ENCODE results near the gene KRT13. TPM values are rescaled to one million over a fixed set of nuclear protein-coding genes. Genes with fewer than 3 reads are reported as not detected.

KRT13 gene
- polyA plus RNA-seq, 1 donor, result 0.25 TPM

DNA sequence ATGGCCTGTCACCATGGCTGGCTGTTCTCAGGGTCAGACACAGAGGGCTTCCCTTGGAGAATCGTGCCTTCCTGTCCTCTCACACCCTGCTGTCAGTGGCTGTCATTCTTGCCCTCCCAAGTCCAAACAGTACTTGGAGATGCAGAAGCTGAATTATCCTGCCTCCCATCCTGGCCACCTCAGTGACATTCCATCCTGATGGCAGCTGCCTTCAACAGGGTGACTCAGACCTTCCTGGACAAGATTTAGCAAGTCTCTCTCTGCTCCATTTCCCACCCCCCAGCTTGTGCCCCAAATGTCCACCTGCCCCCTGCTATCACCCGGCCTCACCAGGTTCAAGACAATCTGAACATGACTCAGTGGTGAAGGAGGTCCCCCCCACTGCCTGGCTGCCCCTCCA, 10.9 kb downstream of the KRT13 start:
- DNase-seq, result no peak

DNA sequence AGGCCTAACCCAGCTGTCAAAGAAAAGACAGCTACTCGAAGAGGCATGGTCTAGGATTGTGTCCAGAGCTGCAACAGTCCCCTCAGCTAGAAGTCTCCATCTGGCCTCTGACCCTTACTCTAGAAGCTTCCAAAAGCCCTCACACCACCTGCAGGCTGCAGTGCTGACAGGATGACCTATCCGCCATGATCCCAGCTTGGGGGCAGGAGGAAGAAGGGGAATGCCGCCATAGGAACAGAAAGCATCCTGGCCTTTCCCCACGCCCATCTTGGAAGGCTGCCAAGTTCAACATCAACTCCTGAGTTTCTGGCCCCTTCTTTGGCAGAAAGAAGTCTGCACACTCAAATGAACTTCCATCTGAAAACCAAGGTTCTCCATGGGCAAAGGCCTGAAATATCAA, 12.6 kb downstream of the KRT13 start:
- DNase-seq, result peak; percentile 58

DNA sequence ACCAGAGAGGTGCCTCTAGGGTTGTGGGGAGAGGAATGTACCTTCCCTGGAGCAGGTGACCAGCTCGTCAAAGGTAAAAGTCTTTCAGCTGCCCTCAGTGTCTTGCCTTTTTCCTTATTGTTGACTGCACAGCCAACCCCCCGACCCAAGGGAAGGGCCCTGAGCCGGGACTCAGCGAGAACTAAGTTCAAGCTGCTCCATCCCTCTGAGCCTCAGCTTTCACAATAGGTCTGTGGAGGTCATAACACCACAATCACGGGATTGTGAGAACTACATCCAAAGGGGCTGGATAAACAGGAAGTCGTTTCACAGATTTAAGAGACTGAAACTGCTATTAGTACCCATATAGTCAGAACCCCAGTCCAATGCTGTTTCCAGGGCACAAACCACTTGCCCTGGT, 13.1 kb downstream of the KRT13 start:
- no peak for DNase-seq

DNA sequence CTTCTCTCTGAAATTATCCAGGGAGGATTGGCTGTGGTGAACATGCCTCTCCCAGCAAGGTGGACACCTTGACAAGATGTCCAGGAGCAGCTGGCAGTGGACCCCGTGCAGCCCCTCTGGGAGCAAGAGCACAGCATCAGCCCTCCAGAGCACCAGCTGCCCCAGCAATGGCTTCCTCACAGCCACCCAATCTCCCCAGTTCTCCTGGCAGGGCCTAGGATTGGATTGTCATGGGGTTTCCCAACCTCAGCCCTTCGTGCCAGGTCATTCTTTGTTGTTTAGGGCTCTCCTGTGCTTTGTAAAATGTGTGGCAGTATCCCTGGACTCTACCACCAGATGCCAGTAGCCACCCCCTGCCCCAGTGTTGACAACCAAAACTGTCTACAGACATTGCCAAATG, 13.9 kb downstream of the KRT13 start:
- DNase-seq, result no peak

DNA sequence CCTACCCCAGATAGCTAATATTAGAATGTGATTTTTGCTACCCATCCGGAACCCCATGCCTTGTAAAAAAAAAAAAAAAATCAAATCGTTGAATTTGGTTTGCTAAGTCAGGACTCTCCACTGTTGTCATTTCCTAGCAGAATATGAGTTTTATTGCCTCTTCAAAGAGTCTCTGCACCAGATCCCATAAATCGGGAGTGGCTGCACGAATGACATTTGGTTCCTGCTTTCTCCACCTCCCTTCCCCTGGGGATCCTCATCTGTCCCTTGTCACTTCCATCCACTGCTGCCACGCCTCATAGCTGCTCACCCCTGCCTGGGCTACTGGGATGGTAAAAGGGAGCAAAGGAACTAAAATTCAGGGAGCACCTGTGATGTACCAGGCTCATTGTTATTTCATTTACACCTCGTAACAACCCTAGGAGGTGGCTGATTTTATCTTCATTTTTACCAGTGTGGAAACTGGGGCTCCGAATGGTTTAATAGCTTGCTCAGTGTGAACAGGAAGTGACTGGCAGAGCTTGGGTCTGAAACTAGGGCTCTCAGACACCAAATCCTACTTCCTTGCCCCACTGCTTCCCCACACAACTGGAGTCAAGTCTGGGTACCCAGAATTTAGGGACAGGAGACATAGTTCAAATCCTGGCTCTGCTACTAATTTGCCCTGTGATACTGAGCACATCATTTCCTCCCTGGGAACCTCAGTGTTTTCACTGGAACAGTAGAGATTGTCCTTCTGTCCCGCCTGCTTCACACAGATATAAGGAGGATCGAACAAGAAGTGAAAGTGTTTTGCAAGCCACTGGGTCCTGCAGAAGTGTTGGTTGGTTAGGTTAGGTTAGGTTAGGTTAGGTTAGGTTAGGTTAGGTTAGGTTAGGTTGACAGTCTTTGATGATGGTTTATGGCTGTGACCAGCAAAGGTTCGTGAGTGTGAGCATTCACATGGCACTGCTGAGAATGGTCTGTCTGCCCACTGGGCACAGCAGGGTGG, 15.1 kb downstream of the KRT13 start:
- no peak for DNase-seq

DNA sequence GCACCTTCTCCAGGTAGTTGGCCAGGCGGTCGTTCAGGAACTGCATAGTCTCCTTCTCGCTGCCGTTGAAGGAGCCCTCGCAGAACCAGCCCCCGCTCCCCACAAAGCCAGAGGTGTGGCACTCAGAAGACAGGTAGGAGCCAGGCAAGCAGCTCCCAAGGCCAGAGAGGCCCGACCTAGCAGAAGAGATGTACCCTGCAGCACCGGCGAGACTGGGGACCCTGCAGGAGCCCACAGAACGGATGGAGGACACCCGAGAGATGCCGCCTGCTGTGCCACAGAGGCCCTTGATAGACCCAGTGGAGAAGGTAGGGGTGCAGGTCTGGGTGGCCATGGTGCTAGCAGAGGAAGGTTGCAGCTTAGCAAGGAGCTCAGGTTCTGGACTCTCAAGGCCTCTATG, 15.9 kb downstream of the KRT13 start, which contains the start of gene KRT36:
TSS of gene KRT36 (minus strand) at position 380 of the 400 bp plus-strand sequence. CDS start at position 334, 46 bp downstream.
- no peak for DNase-seq

DNA sequence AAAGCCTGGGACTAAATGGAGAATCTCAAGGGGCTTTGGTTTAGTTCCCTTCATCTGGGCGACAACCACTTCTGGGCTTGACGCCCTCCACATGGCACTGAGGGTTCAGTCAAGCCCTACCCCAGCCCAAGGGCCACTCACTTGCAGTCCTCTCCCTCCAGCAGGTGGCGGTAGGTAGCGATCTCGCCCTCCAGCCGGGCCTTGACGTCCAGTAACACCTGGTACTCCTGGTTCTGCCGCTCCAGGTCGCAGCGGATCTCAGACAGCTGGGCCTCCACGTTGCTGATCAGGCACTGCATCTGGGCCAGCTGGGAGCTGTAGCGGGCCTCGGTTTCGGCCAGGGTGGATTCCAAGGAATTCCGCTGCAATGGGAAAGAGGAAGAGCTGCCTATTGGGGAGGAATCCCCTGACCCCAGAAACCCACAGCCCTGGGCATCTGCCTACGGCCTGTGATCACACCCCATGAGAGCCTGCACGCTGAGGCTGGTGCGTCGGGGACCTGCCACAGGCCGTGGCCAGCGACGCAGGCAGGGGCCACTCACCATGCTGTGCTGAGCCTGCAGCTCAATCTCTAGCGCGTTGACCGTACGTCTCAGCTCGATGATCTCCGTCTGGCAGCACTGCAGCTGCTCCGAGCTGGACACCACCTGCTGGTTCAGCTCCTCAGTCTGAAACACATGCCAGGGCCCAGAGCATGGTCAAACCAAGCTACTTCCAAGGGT, 18.4 kb downstream of the KRT13 start:
- DNase-seq, result no peak

DNA sequence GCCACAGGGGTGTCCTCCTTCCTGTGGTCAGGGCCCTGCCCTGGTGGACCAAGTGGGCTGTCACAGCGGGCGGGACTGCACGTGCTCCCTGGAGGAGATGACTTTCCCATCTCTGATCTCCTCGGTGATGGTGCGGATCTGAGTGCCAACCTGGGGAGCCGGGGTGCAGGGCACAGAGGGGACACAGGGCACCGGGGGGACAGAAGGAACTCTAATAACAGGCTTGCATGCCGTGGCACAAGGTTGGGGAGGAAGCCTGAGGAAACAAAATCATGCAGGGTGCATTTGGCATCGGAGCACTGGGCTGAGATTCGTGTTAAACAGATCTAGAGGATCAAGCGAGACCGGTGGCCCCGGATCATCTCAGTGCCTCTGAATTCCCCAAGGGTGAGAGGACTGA, 19.1 kb downstream of the KRT13 start:
- DNase-seq, result no peak

DNA sequence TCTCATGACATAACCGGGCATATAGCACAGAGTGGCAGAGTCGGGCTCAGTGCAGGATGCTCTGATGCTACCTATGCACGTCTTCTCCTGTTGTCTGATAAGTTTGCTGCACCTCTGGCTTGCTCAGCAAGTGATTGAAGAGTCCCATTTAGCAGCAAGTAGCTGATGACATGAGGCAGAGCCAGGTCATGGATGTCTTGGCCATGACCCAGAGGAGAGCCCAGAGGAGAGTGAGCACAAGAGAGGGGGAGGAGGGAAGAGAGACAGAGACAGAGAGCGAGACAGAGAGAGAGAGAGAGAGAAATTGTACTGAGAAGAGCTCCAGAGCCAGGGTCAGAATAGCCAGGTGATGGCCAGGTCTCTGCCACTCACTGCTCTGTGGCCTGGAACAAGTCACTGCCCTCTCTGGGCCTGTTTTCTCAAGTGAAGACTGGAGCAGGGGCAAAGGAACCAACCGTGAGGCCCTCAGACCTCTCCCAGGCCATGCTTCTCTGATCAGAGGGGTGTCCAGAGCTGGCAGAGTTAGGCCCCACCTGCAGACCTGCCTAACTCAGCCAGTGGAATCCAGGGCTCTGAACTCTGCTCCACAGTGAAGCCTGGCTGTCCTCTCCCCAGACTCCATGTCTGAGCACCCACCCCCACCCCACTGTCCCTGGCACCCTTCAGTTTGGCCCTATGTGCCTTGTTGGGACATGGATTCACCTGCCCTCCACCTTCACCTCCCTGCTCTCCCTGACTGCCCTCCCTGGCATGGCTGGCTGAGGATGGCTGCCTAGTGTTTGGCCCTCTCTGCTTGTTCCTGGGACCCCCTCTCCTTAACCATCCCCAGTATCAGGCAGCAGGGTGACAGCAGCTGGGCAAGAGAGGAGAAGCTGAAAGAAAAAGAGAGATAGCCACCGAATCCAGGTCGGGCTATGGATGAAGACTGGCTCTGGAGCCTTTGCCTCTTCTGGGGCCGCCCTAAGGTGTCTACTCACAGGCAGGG, 20.2 kb downstream of the KRT13 start:
- no peak for DNase-seq

DNA sequence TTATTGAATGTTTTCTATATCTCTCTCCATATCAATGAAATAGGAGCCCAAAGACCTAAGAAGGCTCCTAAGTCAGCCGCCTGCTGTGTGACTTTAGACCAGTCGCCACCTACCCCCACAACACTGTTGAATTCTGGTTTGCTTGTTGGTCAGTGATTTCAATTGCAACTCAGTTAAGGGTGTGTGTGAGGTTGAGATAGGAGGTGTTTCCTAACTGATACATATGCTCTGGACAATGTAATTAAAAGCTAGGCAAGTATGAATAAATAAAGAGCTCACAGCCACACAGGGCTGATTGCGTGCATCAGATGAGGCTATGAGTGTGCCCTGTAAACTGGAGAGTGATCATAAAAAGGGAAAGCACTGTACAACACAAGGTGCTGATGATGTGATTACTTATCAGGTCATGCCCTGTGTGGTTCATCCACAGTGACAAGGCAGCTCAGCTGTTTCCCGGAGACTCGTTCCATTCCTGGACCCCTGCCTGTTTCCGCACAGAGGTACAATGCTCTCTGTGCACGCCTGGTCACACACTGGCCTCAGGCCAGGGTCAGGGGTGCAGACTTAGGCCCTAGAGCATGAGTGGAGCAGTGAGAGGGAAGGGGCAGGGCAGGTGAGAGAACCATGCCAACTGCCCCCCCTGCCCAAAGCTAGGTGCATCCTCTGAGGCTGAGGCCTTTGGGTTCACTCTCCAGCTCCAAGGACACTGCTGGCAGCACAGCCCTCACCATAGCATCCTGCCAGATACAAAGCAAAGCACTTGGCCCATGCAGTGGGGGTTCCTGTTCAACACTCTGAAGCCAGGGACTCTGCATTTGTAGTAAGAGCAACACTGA, 21.2 kb downstream of the KRT13 start:
- DNase-seq, result no peak

DNA sequence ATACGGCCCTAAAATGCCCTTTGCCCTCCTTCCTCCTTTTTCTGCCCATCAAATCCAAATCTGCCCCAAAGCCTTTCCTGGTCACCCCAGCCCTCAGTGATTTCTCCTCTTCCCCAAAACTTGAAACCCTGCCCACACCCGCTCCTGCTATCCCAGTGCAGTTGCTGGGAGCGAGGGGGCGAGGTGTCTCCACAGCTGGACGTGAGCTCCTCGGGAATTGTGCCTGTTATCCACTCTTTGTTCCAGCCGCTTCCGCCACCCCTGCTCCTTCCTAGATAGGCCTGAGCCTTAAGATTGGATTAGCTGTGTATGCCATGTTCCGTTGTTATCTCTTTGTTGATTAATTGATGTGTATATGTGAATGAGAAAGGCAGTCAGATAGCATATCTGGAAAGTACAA, 21.9 kb downstream of the KRT13 start:
- no peak for DNase-seq

DNA sequence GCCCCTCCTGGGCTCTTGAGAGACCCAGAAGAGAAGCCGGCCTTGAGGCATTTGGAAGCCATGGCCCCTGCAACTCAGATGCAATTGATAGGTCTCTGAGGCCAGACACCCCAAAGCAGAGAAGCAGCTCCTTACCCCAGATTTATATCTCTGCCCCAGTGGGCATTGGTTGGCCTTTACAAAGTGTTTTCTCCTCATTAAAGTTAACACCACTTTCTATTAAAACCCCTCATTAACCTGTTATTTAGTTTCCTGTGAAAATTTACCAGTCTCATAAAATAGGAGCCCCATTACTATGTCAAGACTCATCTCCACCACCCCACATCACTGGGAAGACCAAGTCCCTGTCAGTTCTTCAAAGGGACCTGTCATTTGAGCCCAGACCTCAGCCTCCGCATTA, 24.4 kb downstream of the KRT13 start, which contains the start of gene KRT35:
TSS of gene KRT35 (minus strand) at position 116 of the 400 bp plus-strand sequence. CDS start at position 62, 54 bp downstream.
- no peak for DNase-seq

DNA sequence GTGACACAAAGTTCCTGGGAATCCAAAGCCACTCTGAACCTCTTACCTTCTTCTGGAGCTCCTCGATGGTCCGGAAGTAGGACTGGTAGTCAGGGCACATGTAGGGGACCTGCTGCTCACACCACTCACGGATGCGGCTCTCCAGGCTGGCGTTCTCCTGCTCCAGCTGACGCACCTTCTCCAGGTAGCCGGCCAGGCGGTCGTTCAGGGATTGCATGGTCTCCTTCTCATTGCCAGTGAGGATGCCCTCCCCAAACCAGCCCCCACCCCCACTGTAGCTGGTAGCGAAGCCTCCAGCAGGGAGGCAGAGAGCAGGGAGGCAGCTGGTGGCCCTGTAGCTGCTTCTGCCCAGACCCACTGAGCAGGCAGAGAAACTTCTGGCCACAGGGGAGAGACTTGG, 24.8 kb downstream of the KRT13 start:
- DNase-seq, result no peak

DNA sequence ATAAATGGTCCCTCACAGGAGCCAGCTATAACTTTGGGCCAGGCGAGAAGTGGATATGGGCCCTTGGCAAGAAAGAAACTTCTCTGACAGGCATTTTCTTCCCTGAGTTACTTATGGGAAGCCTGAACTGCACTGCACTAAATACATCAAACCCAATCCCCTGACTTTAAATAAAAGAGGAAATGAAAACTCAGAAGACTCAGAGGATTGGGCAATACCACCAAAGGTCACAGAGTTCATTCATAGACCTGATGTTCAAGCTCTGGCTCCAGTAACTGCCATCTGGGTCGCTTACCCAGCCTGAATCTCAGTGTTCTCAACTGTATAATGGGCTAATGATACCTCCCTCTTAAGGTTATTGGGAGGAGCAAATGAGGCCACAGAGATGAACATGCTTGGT, 25.3 kb downstream of the KRT13 start:
- no peak for DNase-seq

DNA sequence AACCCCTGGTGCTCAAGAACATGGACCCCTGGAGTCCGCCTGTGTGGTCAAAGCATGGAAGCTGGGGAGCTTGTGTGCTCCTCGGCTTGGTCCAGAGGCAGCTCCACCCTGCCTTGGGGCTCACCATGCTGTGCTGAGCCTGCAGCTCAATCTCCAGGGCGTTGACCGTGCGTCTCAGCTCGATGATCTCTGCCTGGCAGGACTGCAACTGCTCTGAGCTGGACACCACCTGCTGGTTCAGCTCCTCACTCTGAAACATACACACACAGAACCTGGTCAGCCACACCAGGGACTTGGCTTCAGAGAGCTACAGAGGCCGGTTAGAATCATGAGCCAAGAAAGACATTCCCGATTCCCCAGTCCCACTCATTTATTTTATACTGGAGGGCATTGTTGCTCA, 27.2 kb downstream of the KRT13 start:
- DNase-seq, result no peak

DNA sequence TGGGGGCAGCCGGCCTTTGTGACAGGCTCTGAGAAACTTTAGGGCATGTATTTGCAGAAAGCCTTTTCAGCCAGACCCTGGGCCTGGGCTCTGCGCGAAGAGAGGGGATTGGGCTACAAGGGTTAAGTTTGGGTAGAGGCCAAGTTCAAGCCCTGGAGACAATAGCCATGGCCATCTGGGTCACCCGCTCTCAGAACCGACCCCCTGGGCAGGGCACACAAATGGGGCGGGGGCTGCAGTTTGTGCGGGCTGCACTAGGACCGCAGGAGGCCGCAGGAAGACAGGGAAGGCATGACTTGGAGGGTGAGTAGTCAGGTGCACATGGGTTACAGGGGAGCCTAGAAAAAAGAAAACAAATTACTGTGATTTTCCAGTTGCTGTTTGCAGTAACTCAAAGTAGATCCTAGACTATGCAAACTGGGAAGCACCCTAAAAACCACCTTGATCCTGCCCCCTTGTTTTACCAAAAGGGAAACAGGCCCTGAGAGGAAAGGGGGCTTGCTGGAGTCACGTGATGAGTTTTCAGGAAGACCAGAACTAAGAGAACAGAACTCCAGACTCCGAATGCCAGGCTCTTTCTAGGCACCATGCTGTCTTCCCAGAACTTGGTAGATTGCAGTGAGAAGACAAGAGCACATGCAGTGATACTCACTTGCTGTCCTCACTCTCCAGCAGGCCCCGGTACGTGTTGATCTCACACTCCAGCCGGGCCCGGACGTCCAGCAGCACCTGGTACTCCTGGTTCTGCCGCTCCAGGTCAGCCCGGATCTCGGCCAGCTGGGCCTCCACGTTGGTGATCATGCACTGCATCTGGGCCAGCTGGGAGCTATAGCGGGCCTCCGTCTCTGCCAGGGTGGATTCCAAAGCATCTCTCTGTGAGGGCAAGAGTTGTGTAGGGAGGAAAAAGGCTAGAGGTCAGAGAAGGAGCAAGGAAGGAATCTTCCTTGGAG, 28.3 kb downstream of the KRT13 start:
- DNase-seq, result no peak

DNA sequence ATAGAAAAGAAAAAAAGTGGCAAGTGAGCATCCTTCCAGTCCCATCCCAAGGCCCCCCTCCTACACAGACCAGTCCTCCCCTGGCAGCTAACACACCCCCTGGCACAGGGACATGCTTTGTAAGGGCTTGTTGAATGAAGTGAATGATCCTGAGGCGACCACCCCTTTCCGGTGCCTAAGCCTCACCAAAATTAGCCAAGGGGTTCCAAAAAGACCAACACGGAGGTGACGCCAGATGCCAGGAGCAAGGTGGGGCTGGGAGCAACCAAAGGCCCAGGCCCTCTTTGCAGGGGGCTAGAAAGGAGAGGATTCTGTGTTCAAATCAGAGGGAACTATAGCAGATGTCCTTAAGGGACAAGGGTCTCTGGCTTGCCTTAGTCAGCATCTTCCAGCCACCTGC, 30.0 kb downstream of the KRT13 start:
- DNase-seq, result no peak

DNA sequence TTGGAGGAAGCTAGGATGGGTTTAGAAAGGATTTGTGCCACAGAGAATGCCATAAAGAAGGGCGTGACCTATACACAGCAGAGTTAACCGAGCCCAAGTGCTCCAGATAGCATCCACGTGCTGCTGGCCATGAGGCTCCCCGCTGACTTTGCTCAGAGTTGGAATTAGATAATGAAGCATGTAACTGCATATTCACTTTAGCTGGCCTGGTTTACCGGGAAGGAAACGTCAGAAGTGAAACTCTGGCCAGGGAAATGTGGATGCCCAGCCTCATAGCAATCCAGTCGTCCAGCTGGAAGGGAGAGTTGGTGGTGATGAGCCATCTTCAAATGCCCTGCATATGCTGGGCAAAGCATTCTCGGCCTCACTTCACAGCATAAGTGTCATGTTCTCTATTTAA, 30.5 kb downstream of the KRT13 start:
- no peak for DNase-seq

DNA sequence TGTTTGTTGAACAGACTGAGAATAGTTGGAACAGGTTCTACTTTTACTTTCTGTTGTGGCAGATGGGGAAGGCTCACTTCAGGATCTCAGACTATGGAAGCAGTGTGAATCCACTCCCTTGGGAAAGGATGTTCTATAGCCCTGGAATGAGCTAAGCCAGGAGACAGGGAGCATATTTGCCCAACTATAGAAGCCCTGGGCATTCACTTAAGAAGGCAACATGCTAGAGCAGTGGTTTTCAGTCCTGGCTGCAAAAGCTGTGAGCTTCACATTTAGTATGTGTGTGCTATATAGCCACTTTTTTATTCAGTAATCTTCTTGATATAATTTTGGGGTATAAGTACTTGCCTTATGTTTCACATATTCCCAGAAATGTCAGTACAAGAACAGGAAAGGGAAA, 37.1 kb downstream of the KRT13 start:
- DNase-seq, result no peak

DNA sequence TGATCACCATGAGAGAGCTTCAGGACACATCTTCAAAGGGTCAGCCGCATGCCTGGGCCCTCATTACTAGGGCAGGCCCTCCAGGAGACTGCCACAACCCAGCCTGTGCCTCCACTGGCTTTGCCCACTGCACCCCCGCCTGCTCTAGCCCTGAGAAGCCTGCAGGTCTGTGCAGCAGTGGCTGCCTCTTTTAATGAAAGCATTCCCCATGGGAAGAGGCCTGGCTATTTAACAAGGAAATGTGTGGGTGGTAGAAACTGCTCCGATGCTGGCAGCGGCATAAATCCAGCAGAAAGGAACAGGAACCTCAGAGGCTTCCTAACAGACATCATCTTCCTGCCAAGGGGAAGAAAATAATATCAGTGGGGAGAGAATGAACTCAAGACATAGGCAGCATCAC, 37.9 kb downstream of the KRT13 start:
- DNase-seq, result no peak
